Endothelial cell (in vitro differentiated cells): ENCODE data around the gene APBA2. TPM values are rescaled to one million over a fixed set of nuclear protein-coding genes. Genes with fewer than 3 reads are reported as not detected.

Experiments
- DNase-seq: peaks from one replicate; pipeline ENCODE4 v3.0.0; 2021; ENCODE audit warnings: low spot score
- H3K27ac Mint-ChIP-seq: one replicate; pipeline ENCODE4 v1.8.0; 2021; ENCODE audit warnings: mixed read lengths, inconsistent platforms; ENCODE audit not compliant: unreplicated experiment
- H3K27me3 Mint-ChIP-seq: one replicate; pipeline ENCODE4 v1.8.0; 2021; ENCODE audit warnings: mild to moderate bottlenecking, moderate library complexity, mixed read lengths, inconsistent platforms; ENCODE audit not compliant: unreplicated experiment
- H3K36me3 Mint-ChIP-seq: one replicate; pipeline ENCODE4 v1.8.0; 2021; ENCODE audit warnings: mild to moderate bottlenecking, low read depth, mixed read lengths, inconsistent platforms; ENCODE audit not compliant: unreplicated experiment
- H3K4me1 Mint-ChIP-seq: one replicate; pipeline ENCODE4 v1.8.0; 2021; ENCODE audit warnings: mild to moderate bottlenecking, mixed read lengths, inconsistent platforms; ENCODE audit not compliant: unreplicated experiment
- H3K4me3 Mint-ChIP-seq: one replicate; pipeline ENCODE4 v1.8.0; 2021; ENCODE audit warnings: mild to moderate bottlenecking, mixed read lengths, inconsistent platforms; ENCODE audit not compliant: unreplicated experiment
- H3K9me3 Mint-ChIP-seq: one replicate; pipeline ENCODE4 v1.8.0; 2021; ENCODE audit warnings: mixed read lengths, inconsistent platforms; ENCODE audit not compliant: unreplicated experiment
- CTCF ChIP-seq: fragments of 200-600 bp; sonication (generic); IDR thresholded peaks from one replicate; pipeline ENCODE4 v1.5.0; 2021; ENCODE audit warnings: antibody characterized with exemption; ENCODE audit not compliant: unreplicated experiment
- total RNA-seq: library from RNA; stranded (reverse); fragmentation: NEBNext Ultra II Directional; extraction: Animal tissue kit (Norgen Biotek cat#: 25700); gene quantifications from one replicate; pipeline ENCODE4 v1.2.1, GENCODE V29; 2021; ENCODE audit not compliant: unreplicated experiment

Gene APBA2
- total RNA-seq, 1 donor from 2014 or later = 33.1 TPM

- H3K4me3 Mint-ChIP-seq = no peak overlapping the region
- TF ChIP-seq CTCF = no peak
- H3K27me3 Mint-ChIP-seq = peaks cover 6% of the 10 kb centered on the region
- no peaks in the 10 kb centered on the region for H3K9me3 Mint-ChIP-seq
- peaks cover 4% of the 10 kb centered on the region for H3K4me1 Mint-ChIP-seq
- DNase-seq = no peak
- H3K27ac Mint-ChIP-seq = no peak overlapping the region
- no peaks in the 10 kb centered on the region for H3K36me3 Mint-ChIP-seq
Observed at GRCh38 chr15:29120593-29121368, 235.0 kb downstream of the APBA2 start.

DNA sequence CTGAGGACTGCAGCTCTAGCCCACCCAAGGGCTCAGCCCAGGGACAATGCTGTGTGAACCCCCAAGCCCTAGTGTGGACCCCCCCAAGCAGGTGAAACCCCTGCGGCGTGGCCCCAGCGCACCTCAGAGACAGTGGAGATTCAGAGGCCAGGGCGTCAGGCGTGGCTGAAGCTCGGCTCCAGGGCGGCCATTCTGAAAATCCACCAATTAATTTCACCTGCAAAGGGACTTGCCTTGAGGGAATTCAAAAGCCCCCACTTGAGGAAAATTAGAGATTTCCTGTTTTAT lies 235.5 kb downstream of the APBA2 start:
- Mint-ChIP-seq H3K9me3 (no peaks in the 10 kb centered on the region), H3K36me3 (no peaks in the 10 kb centered on the region), H3K4me1 (peaks cover 4% of the 10 kb centered on the region), H3K4me3 (no peak overlapping the region), H3K27me3 (peaks cover 6% of the 10 kb centered on the region), H3K27ac (no peak overlapping the region)
- TF ChIP-seq CTCF = no peak
- DNase-seq = no peak

DNA sequence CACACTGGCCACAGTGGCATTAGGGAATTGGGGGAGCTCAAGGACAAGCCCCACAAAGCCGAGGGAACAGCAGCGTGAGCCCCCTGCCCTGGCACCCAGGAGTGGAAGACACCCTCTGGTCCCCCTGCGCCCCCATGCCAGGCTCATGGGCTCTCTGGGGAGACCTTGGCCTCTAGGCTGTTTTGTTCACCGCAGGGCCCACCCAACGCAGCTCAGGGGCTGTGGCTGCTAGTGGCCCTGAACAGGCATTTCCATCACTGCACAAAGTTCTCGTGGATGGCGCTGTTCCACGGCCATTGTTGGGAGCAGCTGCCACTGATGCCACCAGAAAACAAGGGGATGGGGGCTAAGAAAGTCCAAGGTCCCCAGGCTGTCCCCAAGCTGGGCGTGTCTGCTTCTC lies 236.1 kb downstream of the APBA2 start:
- no peak for TF ChIP-seq CTCF
- Mint-ChIP-seq H3K9me3 (no peaks in the 10 kb centered on the region), H3K36me3 (no peaks in the 10 kb centered on the region), H3K27me3 (peaks cover 3% of the 10 kb centered on the region), H3K4me3 (no peak overlapping the region), H3K27ac (no peak overlapping the region), H3K4me1 (peaks cover 4% of the 10 kb centered on the region)
- DNase-seq = no peak

- Mint-ChIP-seq H3K27ac (no peak overlapping the region), H3K4me3 (no peak overlapping the region), H3K36me3 (no peaks in the 10 kb centered on the region), H3K4me1 (peaks cover 4% of the 10 kb centered on the region), H3K27me3 (peaks cover 3% of the 10 kb centered on the region), H3K9me3 (no peaks in the 10 kb centered on the region)
- DNase-seq = no peak
- TF ChIP-seq CTCF = no peak
Observed at GRCh38 chr15:29122506-29122905, 236.7 kb downstream of the APBA2 start.

DNA sequence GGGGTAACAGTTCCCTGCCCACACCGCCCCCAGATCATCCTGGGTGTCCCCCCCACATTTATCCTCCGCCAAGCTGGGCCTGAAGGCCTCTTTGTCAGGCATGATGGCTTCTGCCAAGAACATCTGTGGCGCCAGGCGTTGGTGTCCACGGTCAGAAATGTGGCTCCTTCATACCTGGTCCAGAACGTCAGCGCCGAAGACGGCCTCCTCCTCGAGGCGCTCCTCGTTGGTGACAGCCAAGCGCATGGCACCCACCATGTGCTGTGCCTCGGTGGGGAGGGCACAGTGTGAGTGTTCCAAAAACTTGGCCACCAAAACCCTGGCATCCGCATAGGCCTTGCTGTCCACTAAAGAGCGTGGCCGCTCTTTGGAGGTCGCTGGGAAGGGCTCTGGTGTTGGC lies 237.4 kb downstream of the APBA2 start:
- H3K4me3 Mint-ChIP-seq = no peak overlapping the region
- DNase-seq = no peak
- peaks cover 4% of the 10 kb centered on the region for H3K4me1 Mint-ChIP-seq
- no peak for TF ChIP-seq CTCF
- peaks cover 4% of the 10 kb centered on the region for H3K27me3 Mint-ChIP-seq
- no peaks in the 10 kb centered on the region for H3K36me3 Mint-ChIP-seq
- no peaks in the 10 kb centered on the region for H3K9me3 Mint-ChIP-seq
- H3K27ac Mint-ChIP-seq = no peak overlapping the region
